Thyroid gland (tissue), 4 donors: Measurements from ENCODE around the gene CLIP4. TPM values are rescaled to one million over a fixed set of nuclear protein-coding genes. Genes with fewer than 3 reads are reported as not detected.

Experiments used
- DNase-seq, 2 donors: peaks; one replicate each; pipeline ENCODE4 v3.0.0-alpha.2; 2019
- H3K27ac ChIP-seq, 3 donors: fragments of 200-600 bp; sonication (generic); 1 replicate in 2 of 3; 2 replicates in 1 of 3; pipeline ENCODE4 v1.5.1; 2016 to 2019; ENCODE audit warnings: mild to moderate bottlenecking in 1 of 3, moderate library complexity in 1 of 3
- H3K27me3 ChIP-seq: fragments of 200-600 bp; sonication (generic); one replicate; pipeline ENCODE4 v1.5.1; 2019
- H3K36me3 ChIP-seq, 2 donors: fragments of 200-600 bp; sonication (generic); one replicate each; pipeline ENCODE4 v1.5.1; 2016 to 2019
- H3K4me1 ChIP-seq, 2 donors: fragments of 200-600 bp; sonication (generic); one replicate each; pipeline ENCODE4 v1.5.1; 2017 to 2019
- H3K4me3 ChIP-seq, 3 donors: fragments of 200-600 bp; sonication (generic); replicated peaks in 1 of 3; 1 replicate in 2 of 3; 2 replicates in 1 of 3; pipeline ENCODE4 v1.5.1; 2016; ENCODE audit warnings: mild to moderate bottlenecking in 1 of 3
- H3K9me3 ChIP-seq: fragments of 200-600 bp; sonication (generic); one replicate; pipeline ENCODE4 v1.5.1; 2017
- CTCF ChIP-seq, 6 experiments: fragments of 200-600 bp in 3 of 6; fragments of 450-650 bp in 3 of 6; sonication (generic) in 3 of 6; IDR thresholded peaks; one replicate each; pipeline ENCODE4 v1.5.1; 2016 to 2019; ENCODE audit warnings: antibody characterized with exemption in 6 of 6, mild to moderate bottlenecking in 2 of 6, inconsistent platforms in 1 of 6, moderate library complexity in 1 of 6
- POLR2A ChIP-seq, 2 donors: fragments of 450-650 bp; IDR thresholded peaks; one replicate each; pipeline ENCODE4 v1.6.1; 2017; ENCODE audit warnings: antibody characterized with exemption in 2 of 2, mild to moderate bottlenecking in 2 of 2, moderate library complexity in 1 of 2
- WGBS, 2 donors: methylation state at CpG; one replicate each; pipeline ENCODE4 v1.1.5; 2017; 5-methylcytosine and 5-hydroxymethylcytosine counted together
- intact Hi-C: fragments of 100-400 bp; cut with DNase I; formaldehyde crosslinking; loops from one replicate; pipeline ENCODE4 v1.15.1; 2023
- total RNA-seq, 4 donors: library from RNA; depleted of rRNA; stranded (reverse); fragments of >200 nt; gene quantifications; one replicate each; pipeline ENCODE4 v1.2.3, GENCODE V29; 2016

CLIP4 gene
- total RNA-seq, 4 donors from 2014 or later = 148 to 398 (median 222) TPM

GRCh38 chr2:29113891-29114321 is 1.3 kb upstream of the CLIP4 start:
- Histone ChIP-seq H3K4me3 (no peak overlapping the region), H3K27ac (peak overlapping the region; percentile 89 to 97 (median 96)), H3K36me3 (no peaks in the 10 kb centered on the region), H3K4me1 (peaks cover 29 to 40% of the 10 kb centered on the region in 2 donors), H3K9me3 (no peaks in the 10 kb centered on the region), H3K27me3 (no peaks in the 10 kb centered on the region)
- 24 to 33% methylated on average over 4 of the region's 4 CpGs for whole genome bisulfite sequencing, 2 donors
- peak; percentile 53 to 64 for DNase-seq
- TF ChIP-seq CTCF (IDR thresholded peaks at IDR 0.05) = no peak
- no peak for TF ChIP-seq POLR2A (IDR thresholded peaks at IDR 0.05)
- intact Hi-C loops = no loop called here

- no peaks in the 10 kb centered on the region for H3K27me3 ChIP-seq
- peak overlapping the region; percentile 89 to 97 (median 96) for H3K27ac ChIP-seq
- H3K4me3 ChIP-seq = peak overlapping the region in 1 of 3 donors; percentile 57
- H3K4me1 ChIP-seq = peaks cover 35 to 40% of the 10 kb centered on the region in 2 donors
- H3K9me3 ChIP-seq = no peaks in the 10 kb centered on the region
- peak; percentile 22 to 24 for DNase-seq
- 75 to 80% methylated on average over 10 of the region's 10 CpGs for WGBS, 2 donors
- intact Hi-C loops = no loop called here
- no peaks in the 10 kb centered on the region for H3K36me3 ChIP-seq
- TF ChIP-seq POLR2A (IDR thresholded peaks at IDR 0.05) = no peak
- no peak for TF ChIP-seq CTCF (IDR thresholded peaks at IDR 0.05)
These were observed 649 bp upstream of the CLIP4 start for GRCh38 chr2:29114586-29114945.

- no peaks in the 10 kb centered on the region for H3K27me3 ChIP-seq
- H3K4me3 ChIP-seq = peak overlapping the region; percentile 55 to 57 (median 56)
- intact Hi-C loops = no loop called here
- no peaks in the 10 kb centered on the region for H3K9me3 ChIP-seq
- H3K27ac ChIP-seq = peak overlapping the region; percentile 95 to 97 (median 96)
- peaks cover 34 to 36% of the 10 kb centered on the region in 2 donors for H3K4me1 ChIP-seq
- no peak for TF ChIP-seq CTCF (IDR thresholded peaks at IDR 0.05)
- TF ChIP-seq POLR2A (IDR thresholded peaks at IDR 0.05) = peak in 1 of 2 donors; percentile 61
- WGBS, 2 donors = 7 to 10% methylated on average over 18 to 27 of the region's 53 CpGs
- peak; percentile 77 to 80 for DNase-seq
- H3K36me3 ChIP-seq = no peaks in the 10 kb centered on the region
These were observed 874 bp downstream of the CLIP4 start for GRCh38 chr2:29115797-29116781.

GRCh38 chr2:29117636-29118303 is 2.6 kb downstream of the CLIP4 start:
- Histone ChIP-seq H3K36me3 (no peaks in the 10 kb centered on the region), H3K4me1 (peaks cover 33 to 36% of the 10 kb centered on the region in 2 donors), H3K27me3 (no peaks in the 10 kb centered on the region), H3K4me3 (no peak overlapping the region), H3K9me3 (no peaks in the 10 kb centered on the region), H3K27ac (peak overlapping the region; percentile 95 to 97 (median 96))
- intact Hi-C loops = no loop called here
- DNase-seq = no peak
- 77 to 81% methylated on average over 2 of the region's 2 CpGs for WGBS, 2 donors
- TF ChIP-seq CTCF (IDR thresholded peaks at IDR 0.05) = no peak
- no peak for TF ChIP-seq POLR2A (IDR thresholded peaks at IDR 0.05)
